Measurements from ENCODE around the gene IFNL4.
"Not testable (repeated sequence)": the region's sequence is repeated elsewhere in the genome, so short reads cannot be mapped to it uniquely, and the experiment has no call there.

IFNL4 gene

DNA sequence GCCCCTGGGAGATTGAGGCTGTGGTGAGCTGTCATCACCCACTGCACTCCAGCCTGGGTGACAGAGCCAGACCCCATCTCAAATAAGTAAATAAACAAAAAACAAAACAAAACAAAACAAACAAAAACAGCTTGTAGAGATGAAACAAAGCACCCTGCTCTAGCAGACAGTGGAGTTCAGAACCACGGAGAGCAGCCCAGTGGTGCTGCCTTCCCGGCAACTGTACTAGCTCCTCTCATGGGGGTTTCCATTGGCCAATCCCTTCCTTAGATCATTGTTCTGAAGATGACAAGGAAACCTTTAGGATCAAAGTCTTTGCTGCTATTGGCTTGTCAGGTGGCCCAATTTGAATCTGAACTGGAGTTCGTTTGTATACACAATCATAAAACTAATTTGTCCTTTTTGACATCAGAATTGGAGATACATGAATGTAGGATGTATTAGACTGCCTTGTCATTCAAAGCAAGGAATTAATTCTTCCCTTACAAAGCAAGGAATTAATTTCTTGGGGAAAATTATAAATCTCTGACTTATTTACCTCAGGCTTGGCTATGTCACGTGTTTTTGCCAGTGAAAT, 24.9 kb downstream of the IFNL4 start:
- Histone ChIP-seq H3K9me3 (ENCODE audit: control insufficient read depth, insufficient read depth, low read length) (no peaks in the 10 kb centered on the region), H3K9ac (ENCODE audit: low read depth, low read length) (no peak overlapping the region), H3K36me3 (ENCODE audit: insufficient read depth, low read length) (no peaks in the 10 kb centered on the region), H3K4me1 (ENCODE audit: insufficient read depth, low read length) (no peaks in the 10 kb centered on the region)

DNA sequence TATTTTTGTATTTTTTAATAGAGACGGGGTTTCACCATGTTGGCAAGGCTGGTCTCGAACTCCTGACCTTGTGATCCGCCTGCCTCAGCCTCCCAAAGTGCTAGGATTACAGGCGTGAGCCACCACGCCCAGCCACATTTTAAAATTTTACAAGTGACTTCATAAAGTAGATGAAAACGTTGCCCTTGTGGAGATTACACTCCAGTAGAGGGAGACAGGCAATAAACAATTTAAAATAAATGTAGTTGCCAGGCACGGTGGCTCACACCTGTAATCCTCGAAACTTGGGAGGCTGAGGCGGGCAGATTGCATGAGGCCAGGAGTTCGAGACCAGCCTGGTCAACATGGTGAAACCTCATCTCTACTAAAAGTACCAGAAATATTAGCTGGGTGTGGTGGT, 29.5 kb downstream of the IFNL4 start:
- H3K9me3 ChIP-seq (ENCODE audit: control insufficient read depth, insufficient read depth, low read length); H3K9ac ChIP-seq (ENCODE audit: low read depth, low read length); H3K4me1 ChIP-seq (ENCODE audit: insufficient read depth, low read length); H3K36me3 ChIP-seq (ENCODE audit: insufficient read depth, low read length): not testable (repeated sequence)

DNA sequence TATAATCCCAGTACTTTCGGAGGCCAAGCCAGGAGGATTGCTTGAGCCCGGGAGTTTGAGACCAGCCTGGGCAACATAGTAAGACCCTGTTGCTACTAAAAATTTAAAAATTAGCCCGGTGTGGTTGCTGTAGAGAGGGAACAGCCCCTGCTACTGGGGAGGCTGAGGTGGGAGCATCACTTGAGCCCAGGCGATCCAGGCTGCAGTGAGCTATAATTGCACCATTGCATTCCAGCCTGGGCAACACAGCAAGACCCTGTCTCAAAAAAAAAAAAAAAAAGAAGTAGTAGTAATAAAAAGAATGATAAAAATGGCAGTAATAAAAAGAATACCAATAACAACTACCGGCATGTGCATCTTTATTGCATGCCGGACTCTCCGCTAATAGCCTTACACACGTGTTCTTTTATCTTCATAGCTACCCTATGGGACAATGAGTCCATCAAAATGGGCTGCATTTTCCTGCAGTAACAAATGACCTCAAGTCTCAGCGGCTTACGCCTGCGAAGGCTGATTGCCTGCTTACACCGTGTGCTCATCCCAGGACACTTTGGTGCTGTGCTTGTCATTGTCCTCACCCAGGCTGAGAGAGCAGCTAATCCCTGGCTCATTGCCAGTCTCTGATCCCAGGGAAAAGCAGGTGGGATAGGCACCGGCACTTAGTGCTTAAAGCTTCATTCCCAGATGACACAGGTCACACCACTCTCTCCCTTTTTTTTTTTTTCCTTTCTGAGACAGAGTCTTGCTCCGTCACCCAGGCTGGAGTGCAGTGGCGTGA, 30.2 kb downstream of the IFNL4 start:
- Histone ChIP-seq H3K36me3 (ENCODE audit: insufficient read depth, low read length) (no peaks in the 10 kb centered on the region), H3K4me1 (ENCODE audit: insufficient read depth, low read length) (no peaks in the 10 kb centered on the region), H3K9me3 (ENCODE audit: control insufficient read depth, insufficient read depth, low read length) (no peaks in the 10 kb centered on the region), H3K9ac (ENCODE audit: low read depth, low read length) (no peak overlapping the region)

DNA sequence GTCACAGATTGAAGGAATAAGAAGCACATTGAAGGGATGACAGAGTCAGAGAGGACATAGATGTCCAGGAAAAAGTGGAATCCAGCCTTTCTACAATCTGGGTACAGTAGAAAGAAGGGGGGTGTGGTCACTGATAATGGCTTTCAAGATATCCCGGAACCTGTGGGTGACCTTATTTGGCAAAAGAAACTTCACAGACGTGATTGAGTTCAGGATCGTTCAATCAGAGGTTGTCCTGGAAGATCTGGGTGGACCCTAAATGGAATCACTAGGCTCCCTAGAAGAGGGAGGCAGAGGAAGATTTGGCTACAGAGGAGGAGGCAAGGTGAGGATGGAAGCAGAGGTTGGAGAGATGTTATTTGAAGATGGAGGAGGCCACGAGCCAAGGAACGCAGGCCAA, 31.6 kb downstream of the IFNL4 start:
- no peaks in the 10 kb centered on the region for H3K9me3 ChIP-seq (ENCODE audit: control insufficient read depth, insufficient read depth, low read length)
- no peak overlapping the region for H3K9ac ChIP-seq (ENCODE audit: low read depth, low read length)
- no peaks in the 10 kb centered on the region for H3K4me1 ChIP-seq (ENCODE audit: insufficient read depth, low read length)
- H3K36me3 ChIP-seq (ENCODE audit: insufficient read depth, low read length): no peaks in the 10 kb centered on the region

DNA sequence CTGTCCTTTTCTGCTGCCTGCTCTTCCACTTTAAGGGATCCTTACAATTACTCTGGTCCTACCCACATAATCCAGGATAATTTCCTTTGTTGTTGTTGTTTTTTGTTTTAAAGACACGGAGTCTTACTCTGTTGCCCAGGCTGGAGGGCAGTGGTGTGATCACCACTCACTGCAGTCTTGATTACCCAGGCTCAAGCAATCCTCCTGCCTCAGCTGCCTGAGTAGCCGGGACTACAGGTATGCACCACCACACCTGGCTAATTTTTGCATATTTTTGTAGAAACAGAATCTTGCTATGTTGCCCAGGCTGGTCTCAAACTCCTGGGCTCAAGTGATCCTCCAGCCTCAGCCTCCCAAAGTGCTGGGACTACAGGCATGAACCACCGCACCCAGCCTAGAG, 33.3 kb downstream of the IFNL4 start:
- not testable (repeated sequence) for H3K9ac ChIP-seq (ENCODE audit: low read depth, low read length); H3K4me1 ChIP-seq (ENCODE audit: insufficient read depth, low read length); H3K9me3 ChIP-seq (ENCODE audit: control insufficient read depth, insufficient read depth, low read length); H3K36me3 ChIP-seq (ENCODE audit: insufficient read depth, low read length)

DNA sequence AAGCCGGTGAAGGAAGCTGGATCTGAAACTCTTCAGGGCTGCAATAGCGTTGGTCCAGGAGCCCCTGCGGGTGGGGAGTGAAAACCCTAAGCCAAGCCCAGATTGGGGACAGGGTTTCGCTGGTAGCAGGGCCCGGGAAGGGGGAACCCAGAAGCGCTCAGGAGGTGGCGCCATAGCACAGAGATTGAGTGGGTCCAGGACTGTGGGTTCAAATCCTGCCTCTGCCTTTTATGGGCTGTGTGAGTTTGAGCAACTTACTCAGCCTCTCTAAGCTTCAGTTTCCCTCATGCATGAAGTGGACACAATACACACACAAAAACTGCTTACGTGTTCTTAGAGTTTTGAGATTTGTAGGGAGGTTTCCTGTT, 36.3 kb downstream of the IFNL4 start:
- Histone ChIP-seq H3K4me1 (ENCODE audit: insufficient read depth, low read length) (no peaks in the 10 kb centered on the region), H3K9ac (ENCODE audit: low read depth, low read length) (no peak overlapping the region), H3K36me3 (ENCODE audit: insufficient read depth, low read length) (no peaks in the 10 kb centered on the region), H3K9me3 (ENCODE audit: control insufficient read depth, insufficient read depth, low read length) (no peaks in the 10 kb centered on the region)

DNA sequence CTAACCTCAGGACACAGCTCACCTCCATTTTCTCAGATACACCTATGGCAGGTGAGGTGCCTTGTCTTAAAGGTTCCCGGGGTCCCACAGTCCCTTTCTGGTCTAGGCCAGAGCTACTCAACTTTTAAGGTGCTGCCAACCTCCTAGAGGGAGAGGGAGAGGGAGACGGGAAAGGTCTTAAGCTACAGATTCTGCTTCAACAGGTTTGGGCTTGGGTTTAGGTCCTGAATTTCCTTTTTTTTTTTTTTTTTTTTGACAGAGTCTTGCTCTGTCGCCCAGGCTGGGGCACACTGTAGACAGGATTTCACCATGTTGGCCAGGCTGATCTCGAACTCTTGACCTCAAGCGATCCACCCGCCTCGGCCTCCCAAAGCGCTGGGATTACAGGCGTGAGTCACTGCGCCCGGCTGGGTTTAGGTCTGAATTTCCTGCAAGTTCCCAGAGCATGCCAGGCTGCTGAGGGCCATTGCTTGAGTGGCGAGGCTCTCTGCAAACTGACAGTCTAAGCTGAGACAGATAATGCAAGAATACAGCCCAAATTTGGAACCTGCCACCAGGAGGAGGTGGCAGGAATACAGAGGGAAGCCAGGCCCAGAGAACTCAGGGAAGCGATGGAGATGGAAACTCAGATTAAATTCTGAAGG, 36.8 kb downstream of the IFNL4 start:
- Histone ChIP-seq H3K4me1 (ENCODE audit: insufficient read depth, low read length) (no peaks in the 10 kb centered on the region), H3K36me3 (ENCODE audit: insufficient read depth, low read length) (no peaks in the 10 kb centered on the region), H3K9ac (ENCODE audit: low read depth, low read length) (no peak overlapping the region), H3K9me3 (ENCODE audit: control insufficient read depth, insufficient read depth, low read length) (no peaks in the 10 kb centered on the region)

DNA sequence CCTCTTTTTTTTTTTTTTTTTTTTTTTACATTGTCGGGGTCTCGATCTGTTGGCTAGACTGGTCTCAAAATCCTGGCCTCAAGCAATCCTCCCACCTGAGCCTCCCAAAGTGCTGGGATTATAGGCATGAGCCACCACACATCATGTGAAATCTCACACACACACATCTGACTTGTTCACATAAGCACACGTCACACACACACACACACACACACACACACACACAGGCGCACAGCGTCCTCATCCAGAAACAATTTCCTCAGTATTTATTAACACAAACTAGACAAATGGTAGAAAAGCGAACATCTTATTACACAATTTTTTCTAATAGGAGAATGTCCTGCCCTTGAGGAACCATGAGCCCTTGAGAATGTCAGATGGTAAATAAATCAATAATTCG, 39.5 kb downstream of the IFNL4 start:
- Histone ChIP-seq H3K9me3 (ENCODE audit: control insufficient read depth, insufficient read depth, low read length) (no peaks in the 10 kb centered on the region), H3K9ac (ENCODE audit: low read depth, low read length) (no peak overlapping the region), H3K4me1 (ENCODE audit: insufficient read depth, low read length) (no peaks in the 10 kb centered on the region; the same call in 1 of the 2 replicates), H3K36me3 (ENCODE audit: insufficient read depth, low read length) (no peaks in the 10 kb centered on the region)

DNA sequence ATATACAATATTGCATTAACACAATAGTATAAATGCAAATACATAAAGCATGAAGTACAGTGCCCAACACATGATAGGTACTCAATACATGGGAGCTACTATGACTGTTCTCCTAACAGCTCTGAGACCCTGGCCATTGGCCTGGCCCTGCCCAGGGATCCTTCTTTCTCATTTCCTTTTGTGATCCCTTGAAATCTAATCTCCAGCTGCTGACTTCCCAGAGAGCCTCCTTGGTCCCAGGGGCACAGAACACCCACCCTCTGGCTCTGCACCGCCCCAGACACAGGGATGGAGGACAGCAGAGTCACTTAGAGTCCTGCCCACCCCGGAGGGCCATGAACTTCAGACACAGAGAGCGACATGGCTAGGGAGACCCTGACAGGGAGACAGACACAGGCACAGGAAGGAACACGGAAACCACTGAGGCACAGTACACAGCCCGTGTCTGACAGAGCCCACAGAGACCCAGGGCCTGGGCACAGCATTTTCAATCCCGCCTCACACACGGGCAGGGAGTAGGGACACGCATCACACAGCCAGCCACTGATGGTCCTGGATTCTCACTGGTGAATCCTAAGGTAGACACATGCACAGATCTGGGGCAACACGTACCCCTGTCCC, 40.4 kb downstream of the IFNL4 start:
- no peaks in the 10 kb centered on the region; the same call in 1 of the 2 replicates for H3K4me1 ChIP-seq (ENCODE audit: insufficient read depth, low read length)

DNA sequence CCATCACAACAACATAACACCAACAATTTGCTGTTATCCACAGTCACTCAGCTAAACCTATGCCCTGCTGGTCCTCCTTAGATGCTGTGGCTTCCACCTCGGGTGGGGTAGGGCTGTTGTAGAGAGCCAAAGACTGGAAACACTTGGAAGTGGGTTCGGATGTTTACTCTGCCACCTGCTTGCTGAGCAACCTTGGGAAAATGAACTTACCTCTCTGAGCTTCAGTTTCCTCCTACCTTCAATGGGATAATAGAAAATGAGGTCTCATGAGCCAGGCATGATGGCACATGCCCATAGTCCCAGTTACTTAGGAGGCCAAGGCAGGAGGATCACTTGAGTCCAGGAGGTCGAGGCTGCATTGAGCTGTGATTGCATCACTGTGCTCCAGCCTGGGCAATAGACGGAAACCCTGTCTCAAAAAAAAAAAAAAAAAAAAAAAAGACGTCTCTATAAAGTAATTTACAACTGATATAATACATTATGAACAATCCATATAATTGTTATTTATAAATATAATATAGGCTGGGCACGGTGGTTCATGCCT, 41.3 kb downstream of the IFNL4 start:
- no peaks in the 10 kb centered on the region for H3K36me3 ChIP-seq (ENCODE audit: insufficient read depth, low read length)
- no peak overlapping the region for H3K9ac ChIP-seq (ENCODE audit: low read depth, low read length)
- H3K4me1 ChIP-seq (ENCODE audit: insufficient read depth, low read length): no peaks in the 10 kb centered on the region; the same call in 1 of the 2 replicates
- no peaks in the 10 kb centered on the region for H3K9me3 ChIP-seq (ENCODE audit: control insufficient read depth, insufficient read depth, low read length)

More for the DNA sequence above, 40.4 kb downstream of the IFNL4 start:
- H3K9ac ChIP-seq (ENCODE audit: low read depth, low read length): no peak overlapping the region
- no peaks in the 10 kb centered on the region for H3K36me3 ChIP-seq (ENCODE audit: insufficient read depth, low read length)
- no peaks in the 10 kb centered on the region for H3K9me3 ChIP-seq (ENCODE audit: control insufficient read depth, insufficient read depth, low read length)

DNA sequence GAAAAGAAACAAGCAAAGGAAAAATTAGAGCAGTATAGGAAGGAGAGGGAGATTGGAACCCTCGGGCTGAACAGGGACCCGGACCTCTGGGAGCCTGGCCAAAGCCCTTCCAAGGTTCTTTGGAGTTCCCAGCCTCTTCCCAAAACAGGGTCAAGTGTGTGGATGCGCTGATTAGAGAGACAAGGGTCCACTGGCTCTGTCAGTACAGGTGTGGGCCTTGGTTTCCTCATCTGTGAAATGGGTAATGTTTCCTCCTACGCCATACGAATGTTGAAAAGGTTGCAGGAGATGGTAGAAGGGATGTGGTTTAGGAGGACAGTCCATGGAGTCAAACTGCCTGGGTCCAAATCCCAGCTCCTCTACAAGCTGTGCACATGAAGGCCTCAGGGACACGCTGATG, 42.5 kb downstream of the IFNL4 start:
- H3K9me3 ChIP-seq (ENCODE audit: control insufficient read depth, insufficient read depth, low read length): no peaks in the 10 kb centered on the region
- H3K4me1 ChIP-seq (ENCODE audit: insufficient read depth, low read length): no peaks in the 10 kb centered on the region; the same call in 1 of the 2 replicates
- H3K9ac ChIP-seq (ENCODE audit: low read depth, low read length): no peak overlapping the region
- no peaks in the 10 kb centered on the region for H3K36me3 ChIP-seq (ENCODE audit: insufficient read depth, low read length)

DNA sequence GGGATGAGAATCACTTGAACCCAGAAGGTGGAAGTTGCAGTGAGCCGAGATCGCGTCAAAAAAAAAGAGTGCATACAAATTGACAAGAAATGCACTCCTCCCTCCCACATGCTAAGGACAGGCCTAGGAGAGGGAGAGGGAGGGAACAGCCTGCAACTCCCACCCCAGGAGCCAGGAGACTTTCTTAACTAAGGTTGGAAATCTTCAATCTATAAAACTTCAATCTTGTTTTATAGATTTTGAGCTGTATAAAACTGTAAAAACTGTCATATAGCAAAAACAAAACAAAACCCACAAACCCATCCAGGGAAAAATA, 43.2 kb downstream of the IFNL4 start:
- H3K9ac ChIP-seq (ENCODE audit: low read depth, low read length): no peak overlapping the region
- no peaks in the 10 kb centered on the region for H3K9me3 ChIP-seq (ENCODE audit: control insufficient read depth, insufficient read depth, low read length)
- no peaks in the 10 kb centered on the region for H3K36me3 ChIP-seq (ENCODE audit: insufficient read depth, low read length)
- no peaks in the 10 kb centered on the region; the same call in 1 of the 2 replicates for H3K4me1 ChIP-seq (ENCODE audit: insufficient read depth, low read length)

DNA sequence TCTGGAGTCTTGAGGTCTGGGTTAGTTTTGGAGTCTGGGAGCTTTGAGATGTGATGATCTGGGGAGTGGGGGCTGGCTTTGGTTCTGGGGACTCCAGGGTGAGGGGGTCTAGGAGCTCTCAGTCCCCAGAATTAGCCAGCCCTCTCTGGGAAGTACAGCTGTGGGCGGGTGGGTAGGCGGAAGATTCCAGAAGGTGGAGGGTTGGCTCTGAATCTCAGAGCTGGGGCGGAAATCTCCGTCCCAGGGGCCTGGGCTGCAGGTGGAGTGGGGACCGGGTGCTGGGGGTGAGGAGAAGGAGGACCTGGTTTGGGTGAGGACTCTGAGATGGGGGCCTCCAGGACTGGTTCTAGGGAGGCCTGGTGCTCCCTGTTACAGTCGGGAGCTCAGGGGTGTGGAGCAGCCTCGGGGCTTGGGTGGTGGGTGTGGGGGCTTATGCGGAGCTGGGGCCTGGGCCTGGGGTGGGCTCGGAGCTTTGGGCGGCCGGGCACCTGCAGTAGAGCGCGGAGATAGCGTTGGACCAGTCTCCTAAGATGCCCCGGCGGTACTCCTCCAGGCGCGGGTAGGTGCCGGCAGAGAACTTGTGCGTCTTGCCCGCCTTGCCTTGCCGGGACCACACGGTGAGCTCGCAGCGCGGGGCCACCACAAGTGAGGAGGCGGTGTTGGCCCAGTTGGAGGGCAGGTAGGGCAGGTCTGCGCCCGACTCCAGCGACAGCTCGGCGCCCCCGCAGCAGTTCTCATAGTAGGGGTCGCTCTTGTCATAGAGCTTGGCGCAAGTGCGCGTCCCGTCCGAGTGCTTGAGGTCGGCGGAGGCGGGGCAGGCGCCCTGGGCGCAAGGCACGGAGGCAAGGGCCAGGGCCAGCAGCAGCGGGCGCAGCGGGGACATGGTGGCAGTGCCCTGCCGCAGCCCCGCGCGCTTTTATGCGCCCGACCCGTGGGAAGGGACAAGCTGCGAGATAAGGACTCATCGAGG, 45.0 kb downstream of the IFNL4 start, which contains the start of gene SYCN:
Gene SYCN (minus strand): TSS at position 892 of the 970 bp plus-strand sequence. CDS start 9 bp downstream, at position 883.
- peak within 1 kb of the TSS; percentile 38; the same call in 1 of the 2 replicates for H3K9ac ChIP-seq (ENCODE audit: low read depth, low read length)
- no peaks in the 10 kb centered on the region; the same call in 1 of the 2 replicates for H3K4me1 ChIP-seq (ENCODE audit: insufficient read depth, low read length)
- no peaks in the 10 kb centered on the region for H3K9me3 ChIP-seq (ENCODE audit: control insufficient read depth, insufficient read depth, low read length)
- H3K36me3 ChIP-seq (ENCODE audit: insufficient read depth, low read length): no peaks in the 10 kb centered on the region

DNA sequence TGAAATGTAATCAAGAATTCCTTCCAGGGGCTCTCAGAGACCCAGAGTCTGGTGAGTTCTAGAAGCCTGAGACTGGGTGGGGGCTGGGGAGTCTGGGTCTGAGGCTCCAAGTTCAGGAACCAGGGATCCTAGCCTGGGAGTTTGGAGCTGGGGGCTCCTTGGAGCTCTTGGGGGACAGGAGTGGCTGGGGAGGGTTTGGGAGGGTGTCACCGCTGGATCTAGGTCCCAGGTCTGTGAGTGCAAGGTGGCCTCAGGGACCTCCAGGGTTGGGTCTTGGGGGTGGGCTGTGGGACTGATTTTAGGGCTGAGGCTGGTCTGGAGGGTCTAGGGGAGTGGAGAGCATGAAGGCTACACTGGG, 45.7 kb downstream of the IFNL4 start:
- Histone ChIP-seq H3K36me3 (ENCODE audit: insufficient read depth, low read length) (no peaks in the 10 kb centered on the region), H3K9me3 (ENCODE audit: control insufficient read depth, insufficient read depth, low read length) (no peaks in the 10 kb centered on the region), H3K4me1 (ENCODE audit: insufficient read depth, low read length) (no peaks in the 10 kb centered on the region; the same call in 1 of the 2 replicates), H3K9ac (ENCODE audit: low read depth, low read length) (no peak overlapping the region)
